ENCODE results near the gene KIR2DL4.
"Not testable (repeated sequence)": the region's sequence is repeated elsewhere in the genome, so short reads cannot be mapped to it uniquely, and the experiment has no call there.

- TF ChIP-seq CTCF (IDR thresholded peaks at IDR 0.05; ENCODE audit: extremely low read depth in 1 of 2, insufficient read depth in 1 of 2, low read depth in 1 of 2, low read length in 2 of 2); GATA2 (IDR thresholded peaks at IDR 0.05; ENCODE audit: insufficient read depth, insufficient read length, low read depth, low read length); POLR2A (IDR thresholded peaks at IDR 0.05; ENCODE audit: low read depth, low read length); EZH2 (IDR thresholded peaks at IDR 0.05; ENCODE audit: borderline replicate concordance, low read depth, low read length, severe bottlenecking); POLR2AphosphoS5 (IDR thresholded peaks at IDR 0.05; ENCODE audit: insufficient read depth, low read depth, low read length); FOS (IDR thresholded peaks at IDR 0.05; ENCODE audit: borderline replicate concordance, insufficient read depth, low read length): not testable (repeated sequence)
- TF ChIP-seq, protein P1, sequence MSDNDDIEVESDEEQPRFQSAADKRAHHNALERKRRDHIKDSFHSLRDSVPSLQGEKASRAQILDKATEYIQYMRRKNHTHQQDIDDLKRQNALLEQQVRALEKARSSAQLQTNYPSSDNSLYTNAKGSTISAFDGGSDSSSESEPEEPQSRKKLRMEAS (IDR thresholded peaks at IDR 0.05; ENCODE audit: insufficient read depth, insufficient read length): not testable (repeated sequence)
These were observed 11.2 kb downstream of the KIR2DL4 start for GRCh38 chr19:54814571-54814970.

Measured in endothelial cell of umbilical vein (primary cell).